RWPE1 (cell line): ENCODE results near the gene ATAD3C.
"Not testable (repeated sequence)": the region's sequence is repeated elsewhere in the genome, so short reads cannot be mapped to it uniquely, and the experiment has no call there.

Experiments
- CTCF ChIA-PET: fragments of 350-600 bp; sonication (Branson Sonifier 250); formaldehyde crosslinking; extraction: SDS; loops from one replicate; lab custom pipeline; 2021; lab: Yijun Ruan, JAX
- POLR2A ChIA-PET: fragments of 400-600 bp; formaldehyde crosslinking; extraction: SDS; loops from one replicate; lab custom pipeline; 2020; ENCODE audit warnings: antibody characterized with exemption; ENCODE audit not compliant: low non-redundant PET; lab: Yijun Ruan, JAX
- DNase-seq: peaks from one replicate; pipeline ENCODE4 v3.0.0; 2012; ENCODE audit warnings: low spot score
- H3K27ac ChIP-seq: fragments of 450-650 bp; 2 replicates; pipeline ENCODE4 v1.5.1; 2017
- CTCF ChIP-seq: fragments of 450-650 bp; conservative IDR thresholded peaks from 2 replicates; pipeline ENCODE4 v1.5.1; 2017; ENCODE audit warnings: low read depth, mild to moderate bottlenecking

Gene ATAD3C

DNA sequence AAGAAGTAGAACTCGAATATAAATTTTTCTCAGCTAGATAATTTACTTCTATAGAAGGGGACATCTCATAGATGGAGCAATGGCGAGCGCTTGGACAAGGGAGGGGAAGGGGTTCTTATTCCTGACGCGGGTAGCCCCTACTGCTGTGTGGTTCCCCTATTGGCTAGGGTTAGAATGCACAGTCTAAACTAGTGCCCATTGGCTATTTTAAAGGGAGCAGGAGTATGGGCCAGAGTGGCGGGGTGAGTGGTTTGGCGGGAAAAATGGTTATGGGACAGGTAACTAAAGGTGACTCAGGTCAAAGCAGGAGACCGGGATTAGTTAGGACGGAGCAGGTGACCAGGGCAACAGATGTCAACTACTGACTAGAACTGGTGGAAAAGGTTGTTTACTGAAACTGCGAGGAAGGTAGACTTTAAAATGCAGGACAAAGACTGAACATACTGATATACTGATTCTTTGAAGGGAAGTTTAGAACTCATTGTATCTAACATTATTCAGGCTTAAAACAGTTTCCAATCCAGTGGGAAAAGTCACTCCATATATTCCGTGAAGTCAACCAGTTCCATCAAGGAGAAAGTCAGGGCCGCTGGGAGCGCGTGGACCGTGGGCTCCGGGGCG lies 61.5 kb downstream of the ATAD3C start:
- peak overlapping the region; percentile 90 for H3K27ac ChIP-seq
- CTCF ChIA-PET = interaction anchor here (0.7 kb wide), 1 partner anchor 266 kb away, joined by 6 read pairs; no protein-coding TSS in a partner anchor
- POLR2A ChIA-PET = interaction anchor here (0.6 kb wide), 1 partner anchor 111 kb away, joined by 3 read pairs; no protein-coding TSS in a partner anchor
- TF ChIP-seq CTCF = no peak
- no peak for DNase-seq

GRCh38 chr1:1511533-1512285 lies 62.2 kb downstream of the ATAD3C start, which contains the start of gene ATAD3A:
TSS of gene ATAD3A (plus strand) at chr1:1512162. CDS start at chr1:1512269, 107 bp downstream.
- no peak for TF ChIP-seq CTCF

GRCh38 chr1:1512425-1512824 lies 62.9 kb downstream of the ATAD3C start:
- DNase-seq, CTCF ChIA-PET, POLR2A ChIA-PET: not testable (repeated sequence)
- H3K27ac ChIP-seq = peak overlapping the region; percentile 90

More at GRCh38 chr1:1511533-1512285, 62.2 kb downstream of the ATAD3C start, which contains the start of gene ATAD3A:
- CTCF ChIA-PET = no interaction called here
- POLR2A ChIA-PET = no interaction called here
- H3K27ac ChIP-seq = peak within 1 kb of the TSS; percentile 90
- DNase-seq = peak; percentile 95

- H3K27ac ChIP-seq, DNase-seq, CTCF ChIA-PET, POLR2A ChIA-PET: not testable (repeated sequence)
Observed at GRCh38 chr1:1513675-1514074, 64.2 kb downstream of the ATAD3C start.

GRCh38 chr1:1514376-1514775 lies 64.9 kb downstream of the ATAD3C start:
- DNase-seq, POLR2A ChIA-PET: not testable (repeated sequence)

DNA sequence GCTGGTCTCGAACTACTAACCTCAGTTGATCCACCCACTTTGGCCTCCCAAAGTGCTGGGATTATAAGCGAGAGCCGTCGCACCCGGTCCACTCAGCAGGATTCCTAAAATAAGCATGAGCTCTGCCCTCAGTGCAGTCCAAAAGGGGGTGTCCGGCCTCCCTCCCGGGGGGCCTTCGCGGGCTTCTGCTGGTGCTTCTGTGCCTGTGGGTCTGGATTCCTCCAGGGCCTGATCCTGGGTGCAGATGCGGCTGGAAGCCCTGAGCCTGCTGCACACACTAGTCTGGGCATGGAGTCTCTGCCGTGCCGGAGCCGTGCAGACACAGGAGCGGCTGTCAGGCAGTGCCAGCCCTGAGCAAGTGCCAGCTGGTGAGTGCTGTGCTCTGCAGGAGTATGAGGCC lies 67.4 kb downstream of the ATAD3C start:
- POLR2A ChIA-PET, H3K27ac ChIP-seq, DNase-seq: not testable (repeated sequence)
- CTCF ChIA-PET = interaction anchor here (0.7 kb wide), 1 partner anchor 13 kb away, joined by 4 read pairs; no protein-coding TSS in a partner anchor

More at GRCh38 chr1:1514376-1514775, 64.9 kb downstream of the ATAD3C start:
- CTCF ChIA-PET = not testable (repeated sequence)
- H3K27ac ChIP-seq = 0 out of 2 replicates have a peak overlapping the region, but pooled peaks have one; percentile 11

GRCh38 chr1:1517973-1518620 lies 68.6 kb downstream of the ATAD3C start:
- no peak for TF ChIP-seq CTCF
- ChIA-PET POLR2A (no interaction called here), CTCF (no interaction called here)
- no peak overlapping the region for H3K27ac ChIP-seq
- DNase-seq = no peak

DNA sequence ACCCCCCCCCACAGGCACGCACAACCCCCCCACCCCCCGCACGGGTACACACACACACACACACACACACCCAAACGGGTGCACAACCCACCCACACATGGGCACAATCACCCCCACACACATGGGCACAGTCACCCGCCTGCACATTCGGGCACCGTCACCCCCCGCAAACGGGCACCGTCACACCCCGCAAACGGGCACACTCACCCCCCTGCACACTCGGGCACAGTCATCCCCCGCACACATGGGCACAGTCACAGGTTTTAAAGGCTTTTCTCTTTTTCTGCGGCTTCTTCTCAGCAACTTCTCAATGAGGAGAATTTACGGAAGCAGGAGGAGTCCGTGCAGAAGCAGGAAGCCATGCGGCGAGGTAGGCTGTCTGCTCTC lies 69.1 kb downstream of the ATAD3C start:
- H3K27ac ChIP-seq, POLR2A ChIA-PET, CTCF ChIA-PET, DNase-seq: not testable (repeated sequence)
